DOHH2 (cell line): ENCODE data around the gene CORO2B.

Experiments
- H3F3A ChIP-seq: fragments of 200-600 bp; sonication (generic), shearing (Covaris generic); 2 replicates; pipeline ENCODE4 v1.6.0; 2016; ENCODE audit warnings: antibody characterized with exemption, mild to moderate bottlenecking; ENCODE audit not compliant: control insufficient read depth, insufficient read depth
- H3K27ac ChIP-seq: fragments of 200-600 bp; sonication (generic); 2 replicates; pipeline ENCODE4 v1.5.1; 2014; ENCODE audit warnings: low read depth, mild to moderate bottlenecking, low read length, moderate library complexity
- H3K27me3 ChIP-seq: fragments of 200-600 bp; sonication (generic); 2 replicates; pipeline ENCODE4 v1.6.1; 2014; ENCODE audit warnings: mild to moderate bottlenecking, low read length, mixed read lengths; ENCODE audit not compliant: control insufficient read depth
- H3K36me3 ChIP-seq: fragments of 200-600 bp; sonication (generic); 2 replicates; pipeline ENCODE4 v1.6.1; 2014; ENCODE audit warnings: mild to moderate bottlenecking, low read length, moderate library complexity, mixed read lengths; ENCODE audit not compliant: control insufficient read depth
- H3K4me1 ChIP-seq: fragments of 200-600 bp; sonication (generic); 2 replicates; pipeline ENCODE4 v1.6.1; 2014; ENCODE audit warnings: mild to moderate bottlenecking, low read length, mixed read lengths; ENCODE audit not compliant: control insufficient read depth
- H3K4me2 ChIP-seq: fragments of 200-600 bp; sonication (generic); 2 replicates; pipeline ENCODE4 v1.6.0; 2014; ENCODE audit warnings: mild to moderate bottlenecking, low read length, moderate library complexity
- H3K4me3 ChIP-seq: fragments of 200-600 bp; sonication (generic); 2 replicates; pipeline ENCODE4 v1.5.1; 2014; ENCODE audit warnings: mild to moderate bottlenecking, low read length, mixed read lengths
- H3K79me2 ChIP-seq: fragments of 200-600 bp; sonication (generic); 2 replicates; pipeline ENCODE4 v1.6.1; 2014; ENCODE audit warnings: mild to moderate bottlenecking, low read length, mixed read lengths; ENCODE audit not compliant: control insufficient read depth
- H3K9me2 ChIP-seq: fragments of 200-600 bp; sonication (generic); replicated peaks from 2 replicates; pipeline ENCODE4 v1.6.1; 2014; ENCODE audit warnings: mild to moderate bottlenecking, low read length, mixed read lengths; ENCODE audit not compliant: control insufficient read depth
- H3K9me3 ChIP-seq: fragments of 200-600 bp; sonication (generic); 2 replicates; pipeline ENCODE4 v1.6.1; 2014; ENCODE audit warnings: antibody characterized with exemption, low read length, mixed read lengths; ENCODE audit not compliant: control insufficient read depth, insufficient read depth
- H4K20me1 ChIP-seq: fragments of 200-600 bp; sonication (generic); 2 replicates; pipeline ENCODE4 v1.6.0; 2014; ENCODE audit warnings: low read depth, mild to moderate bottlenecking, antibody characterized with exemption, low read length, moderate library complexity; ENCODE audit not compliant: control insufficient read depth, insufficient read depth
- CTCF ChIP-seq: fragments of 200-600 bp; sonication (generic); IDR thresholded peaks from one replicate; pipeline ENCODE4 v1.5.1; 2014; ENCODE audit warnings: antibody characterized with exemption, mild to moderate bottlenecking, low read depth, low read length; ENCODE audit not compliant: poor library complexity, severe bottlenecking
- EZH2phosphoT487 ChIP-seq: fragments of 200-600 bp; sonication (generic); IDR thresholded peaks from 2 replicates; pipeline ENCODE4 v1.6.1; 2017; ENCODE audit warnings: borderline replicate concordance, mild to moderate bottlenecking, antibody characterized with exemption, low read length, moderate library complexity, mixed read lengths

Gene CORO2B

GRCh38 chr15:68564173-68564572 is 14.6 kb upstream of the CORO2B start:
- peaks cover 13% of the 10 kb centered on the region for H3K4me1 ChIP-seq
- no peaks in the 10 kb centered on the region for H3K9me2 ChIP-seq
- no peaks in the 10 kb centered on the region for H3F3A ChIP-seq
- no peaks in the 10 kb centered on the region for H4K20me1 ChIP-seq
- peaks cover 43% of the 10 kb centered on the region for H3K27me3 ChIP-seq
- no peaks in the 10 kb centered on the region for H3K79me2 ChIP-seq
- no peaks in the 10 kb centered on the region for H3K36me3 ChIP-seq
- H3K4me3 ChIP-seq = no peak overlapping the region
- H3K27ac ChIP-seq = no peak overlapping the region
- H3K4me2 ChIP-seq = no peak overlapping the region
- TF ChIP-seq EZH2phosphoT487 = no peak
- no peak for TF ChIP-seq CTCF
- no peaks in the 10 kb centered on the region for H3K9me3 ChIP-seq

- Histone ChIP-seq H3F3A (no peaks in the 10 kb centered on the region), H3K4me3 (no peak overlapping the region), H4K20me1 (no peaks in the 10 kb centered on the region), H3K9me2 (no peaks in the 10 kb centered on the region), H3K27ac (no peak overlapping the region), H3K9me3 (no peaks in the 10 kb centered on the region), H3K36me3 (no peaks in the 10 kb centered on the region), H3K79me2 (no peaks in the 10 kb centered on the region), H3K4me2 (no peak overlapping the region), H3K4me1 (peaks cover 4% of the 10 kb centered on the region; the same call in 1 of the 2 replicates), H3K27me3 (peaks cover 42% of the 10 kb centered on the region)
- no peak for TF ChIP-seq EZH2phosphoT487
- no peak for TF ChIP-seq CTCF
These were observed 13.6 kb upstream of the CORO2B start for GRCh38 chr15:68565234-68565633.

GRCh38 chr15:68565726-68566125 is 13.1 kb upstream of the CORO2B start:
- Histone ChIP-seq H3K9me2 (no peaks in the 10 kb centered on the region), H3K4me1 (0 out of 2 replicates have a peak, but pooled peaks cover 4% of the 10 kb centered on the region), H3K4me3 (no peak overlapping the region), H3K27ac (no peak overlapping the region), H3K9me3 (no peaks in the 10 kb centered on the region), H3K4me2 (no peak overlapping the region), H4K20me1 (no peaks in the 10 kb centered on the region), H3F3A (no peaks in the 10 kb centered on the region), H3K79me2 (no peaks in the 10 kb centered on the region), H3K36me3 (no peaks in the 10 kb centered on the region), H3K27me3 (peaks cover 37% of the 10 kb centered on the region)
- TF ChIP-seq EZH2phosphoT487 (no peak), CTCF (no peak)

- Histone ChIP-seq H3K9me3 (no peaks in the 10 kb centered on the region), H3K36me3 (no peaks in the 10 kb centered on the region), H3F3A (no peaks in the 10 kb centered on the region), H3K4me1 (0 out of 2 replicates have a peak, but pooled peaks cover 1% of the 10 kb centered on the region), H4K20me1 (no peaks in the 10 kb centered on the region), H3K79me2 (no peaks in the 10 kb centered on the region), H3K4me2 (no peak overlapping the region), H3K27me3 (peaks cover 33% of the 10 kb centered on the region), H3K4me3 (no peak overlapping the region), H3K9me2 (no peaks in the 10 kb centered on the region), H3K27ac (no peak overlapping the region)
- TF ChIP-seq EZH2phosphoT487 (no peak), CTCF (no peak)
These were observed 12.3 kb upstream of the CORO2B start for GRCh38 chr15:68566377-68566954.
